DND-41 (cell line): ENCODE data around the gene TMEM207.
"Not testable (repeated sequence)": the region's sequence is repeated elsewhere in the genome, so short reads cannot be mapped to it uniquely, and the experiment has no call there.

ENCODE experiments used
- EZH2 ChIP-seq: IDR thresholded peaks from 3 replicates; pipeline ENCODE4 v1.6.1; 2012; ENCODE audit warnings: borderline replicate concordance, low read depth, mild to moderate bottlenecking, moderate library complexity, low read length, inconsistent platforms; ENCODE audit not compliant: severe bottlenecking
- TF ChIP-seq, protein P1 (sequence below): IDR thresholded peaks from 2 replicates; pipeline ENCODE4 v1.5.1; 2012; ENCODE audit warnings: borderline replicate concordance, low read length, moderate library complexity, mild to moderate bottlenecking; ENCODE audit not compliant: poor library complexity, severe bottlenecking; ENCODE audit errors: extremely low read depth

DNA sequence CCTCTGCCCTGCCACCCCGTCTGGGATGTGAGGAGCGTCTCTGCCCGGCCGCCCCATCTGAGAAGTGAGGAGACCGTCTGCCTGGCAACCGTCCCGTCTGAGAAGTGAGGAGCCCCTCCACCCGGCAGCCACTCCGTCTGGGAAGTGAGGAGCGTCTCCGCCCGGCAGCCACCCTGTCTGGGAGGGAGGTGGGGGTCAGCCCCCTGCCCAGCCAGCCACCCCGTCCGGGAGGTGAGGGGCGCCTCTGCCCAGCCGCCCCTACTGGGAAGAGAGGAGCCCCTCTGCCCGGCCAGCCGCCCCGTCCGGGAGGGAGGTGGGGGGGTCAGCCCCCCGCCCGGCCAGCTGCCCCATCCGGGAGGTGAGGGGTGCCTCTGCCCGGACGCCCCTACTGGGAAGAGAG lies 23.6 kb upstream of the TMEM207 start:
- TF ChIP-seq, protein P1, sequence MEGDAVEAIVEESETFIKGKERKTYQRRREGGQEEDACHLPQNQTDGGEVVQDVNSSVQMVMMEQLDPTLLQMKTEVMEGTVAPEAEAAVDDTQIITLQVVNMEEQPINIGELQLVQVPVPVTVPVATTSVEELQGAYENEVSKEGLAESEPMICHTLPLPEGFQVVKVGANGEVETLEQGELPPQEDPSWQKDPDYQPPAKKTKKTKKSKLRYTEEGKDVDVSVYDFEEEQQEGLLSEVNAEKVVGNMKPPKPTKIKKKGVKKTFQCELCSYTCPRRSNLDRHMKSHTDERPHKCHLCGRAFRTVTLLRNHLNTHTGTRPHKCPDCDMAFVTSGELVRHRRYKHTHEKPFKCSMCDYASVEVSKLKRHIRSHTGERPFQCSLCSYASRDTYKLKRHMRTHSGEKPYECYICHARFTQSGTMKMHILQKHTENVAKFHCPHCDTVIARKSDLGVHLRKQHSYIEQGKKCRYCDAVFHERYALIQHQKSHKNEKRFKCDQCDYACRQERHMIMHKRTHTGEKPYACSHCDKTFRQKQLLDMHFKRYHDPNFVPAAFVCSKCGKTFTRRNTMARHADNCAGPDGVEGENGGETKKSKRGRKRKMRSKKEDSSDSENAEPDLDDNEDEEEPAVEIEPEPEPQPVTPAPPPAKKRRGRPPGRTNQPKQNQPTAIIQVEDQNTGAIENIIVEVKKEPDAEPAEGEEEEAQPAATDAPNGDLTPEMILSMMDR, result not testable (repeated sequence)
- TF ChIP-seq EZH2, result not testable (repeated sequence)
